HL-60 (cell line): ENCODE measurements around the gene ZNF629.

Experiments
- DNase-seq, 2 experiments: peaks; one replicate each; pipeline ENCODE4 v3.0.0-alpha.2; 2010 to 2020; ENCODE audit warnings: low read depth in 1 of 2, low spot score in 1 of 2
- H3K27ac ChIP-seq: fragments of 250-450 bp; sonication (Bioruptor Pico); replicated peaks from 2 replicates; pipeline ENCODE4 v1.5.1; 2020; ENCODE audit warnings: mild to moderate bottlenecking, moderate library complexity
- H3K27me3 ChIP-seq: fragments of 250-450 bp; sonication (Bioruptor Pico); 2 replicates; pipeline ENCODE4 v1.5.1; 2021; ENCODE audit warnings: mild to moderate bottlenecking, moderate library complexity; ENCODE audit not compliant: insufficient read depth, poor library complexity, severe bottlenecking
- H3K4me3 ChIP-seq: replicated peaks from 2 replicates; pipeline ENCODE4 v1.5.1; 2011; ENCODE audit warnings: mild to moderate bottlenecking, control low read depth, low read length; ENCODE audit not compliant: insufficient read depth
- GABPA ChIP-seq: IDR thresholded peaks from 2 replicates; pipeline ENCODE4 v1.6.1; 2012; ENCODE audit warnings: low read depth
- POLR2AphosphoS5 ChIP-seq: IDR thresholded peaks from 2 replicates; pipeline ENCODE4 v1.6.1; 2012; ENCODE audit warnings: low read depth
- SPI1 ChIP-seq: IDR thresholded peaks from 2 replicates; pipeline ENCODE4 v1.6.1; 2012; ENCODE audit warnings: low read depth, mild to moderate bottlenecking, borderline replicate concordance
- TF ChIP-seq, protein P1 (sequence below): IDR thresholded peaks from one replicate; pipeline ENCODE4 v1.5.1; 2011; ENCODE audit warnings: low read length, control low read depth, inconsistent platforms; ENCODE audit not compliant: insufficient read depth
- TF ChIP-seq, protein P2 (sequence below): IDR thresholded peaks from 2 replicates; pipeline ENCODE4 v1.6.1; 2012; ENCODE audit warnings: low read depth; ENCODE audit not compliant: insufficient replicate concordance

The ZNF629 gene

GRCh38 chr16:30780549-30780948 is 6.5 kb downstream of the ZNF629 start:
- H3K27ac ChIP-seq = peak overlapping the region; percentile 79
- DNase-seq = peak in 1 of 2 experiments; percentile 67
- H3K4me3 ChIP-seq = no peak overlapping the region
- H3K27me3 ChIP-seq = no peaks in the 10 kb centered on the region
- peak; percentile 32; the same call in 1 of the 2 replicates for TF ChIP-seq SPI1
- 0 out of 2 replicates have a peak, but pooled peaks have one; percentile 14 for TF ChIP-seq POLR2AphosphoS5
- TF ChIP-seq, protein P1, sequence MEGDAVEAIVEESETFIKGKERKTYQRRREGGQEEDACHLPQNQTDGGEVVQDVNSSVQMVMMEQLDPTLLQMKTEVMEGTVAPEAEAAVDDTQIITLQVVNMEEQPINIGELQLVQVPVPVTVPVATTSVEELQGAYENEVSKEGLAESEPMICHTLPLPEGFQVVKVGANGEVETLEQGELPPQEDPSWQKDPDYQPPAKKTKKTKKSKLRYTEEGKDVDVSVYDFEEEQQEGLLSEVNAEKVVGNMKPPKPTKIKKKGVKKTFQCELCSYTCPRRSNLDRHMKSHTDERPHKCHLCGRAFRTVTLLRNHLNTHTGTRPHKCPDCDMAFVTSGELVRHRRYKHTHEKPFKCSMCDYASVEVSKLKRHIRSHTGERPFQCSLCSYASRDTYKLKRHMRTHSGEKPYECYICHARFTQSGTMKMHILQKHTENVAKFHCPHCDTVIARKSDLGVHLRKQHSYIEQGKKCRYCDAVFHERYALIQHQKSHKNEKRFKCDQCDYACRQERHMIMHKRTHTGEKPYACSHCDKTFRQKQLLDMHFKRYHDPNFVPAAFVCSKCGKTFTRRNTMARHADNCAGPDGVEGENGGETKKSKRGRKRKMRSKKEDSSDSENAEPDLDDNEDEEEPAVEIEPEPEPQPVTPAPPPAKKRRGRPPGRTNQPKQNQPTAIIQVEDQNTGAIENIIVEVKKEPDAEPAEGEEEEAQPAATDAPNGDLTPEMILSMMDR = no peak
- no peak for TF ChIP-seq GABPA
- TF ChIP-seq, protein P2, sequence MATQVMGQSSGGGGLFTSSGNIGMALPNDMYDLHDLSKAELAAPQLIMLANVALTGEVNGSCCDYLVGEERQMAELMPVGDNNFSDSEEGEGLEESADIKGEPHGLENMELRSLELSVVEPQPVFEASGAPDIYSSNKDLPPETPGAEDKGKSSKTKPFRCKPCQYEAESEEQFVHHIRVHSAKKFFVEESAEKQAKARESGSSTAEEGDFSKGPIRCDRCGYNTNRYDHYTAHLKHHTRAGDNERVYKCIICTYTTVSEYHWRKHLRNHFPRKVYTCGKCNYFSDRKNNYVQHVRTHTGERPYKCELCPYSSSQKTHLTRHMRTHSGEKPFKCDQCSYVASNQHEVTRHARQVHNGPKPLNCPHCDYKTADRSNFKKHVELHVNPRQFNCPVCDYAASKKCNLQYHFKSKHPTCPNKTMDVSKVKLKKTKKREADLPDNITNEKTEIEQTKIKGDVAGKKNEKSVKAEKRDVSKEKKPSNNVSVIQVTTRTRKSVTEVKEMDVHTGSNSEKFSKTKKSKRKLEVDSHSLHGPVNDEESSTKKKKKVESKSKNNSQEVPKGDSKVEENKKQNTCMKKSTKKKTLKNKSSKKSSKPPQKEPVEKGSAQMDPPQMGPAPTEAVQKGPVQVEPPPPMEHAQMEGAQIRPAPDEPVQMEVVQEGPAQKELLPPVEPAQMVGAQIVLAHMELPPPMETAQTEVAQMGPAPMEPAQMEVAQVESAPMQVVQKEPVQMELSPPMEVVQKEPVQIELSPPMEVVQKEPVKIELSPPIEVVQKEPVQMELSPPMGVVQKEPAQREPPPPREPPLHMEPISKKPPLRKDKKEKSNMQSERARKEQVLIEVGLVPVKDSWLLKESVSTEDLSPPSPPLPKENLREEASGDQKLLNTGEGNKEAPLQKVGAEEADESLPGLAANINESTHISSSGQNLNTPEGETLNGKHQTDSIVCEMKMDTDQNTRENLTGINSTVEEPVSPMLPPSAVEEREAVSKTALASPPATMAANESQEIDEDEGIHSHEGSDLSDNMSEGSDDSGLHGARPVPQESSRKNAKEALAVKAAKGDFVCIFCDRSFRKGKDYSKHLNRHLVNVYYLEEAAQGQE = no peak

- peak overlapping the region; percentile 79 for H3K27ac ChIP-seq
- DNase-seq = no peak
- no peak for TF ChIP-seq POLR2AphosphoS5
- no peak for TF ChIP-seq GABPA
- TF ChIP-seq, protein P2 = no peak
- no peak for TF ChIP-seq SPI1
- TF ChIP-seq, protein P1 = no peak
- no peak overlapping the region for H3K4me3 ChIP-seq
- no peaks in the 10 kb centered on the region for H3K27me3 ChIP-seq
Measured at GRCh38 chr16:30780021-30780420, 7.0 kb downstream of the ZNF629 start.

- DNase-seq = no peak
- peak overlapping the region; percentile 79 for H3K27ac ChIP-seq
- no peak overlapping the region for H3K4me3 ChIP-seq
- no peaks in the 10 kb centered on the region for H3K27me3 ChIP-seq
- TF ChIP-seq, protein P1 = no peak
- TF ChIP-seq, protein P2 = no peak
- TF ChIP-seq POLR2AphosphoS5 (no peak), SPI1 (no peak), GABPA (no peak)
Measured at GRCh38 chr16:30779596-30779995, 7.4 kb downstream of the ZNF629 start.
